ENCODE measurements around the gene OR10K1. TPM values are rescaled to one million over a fixed set of nuclear protein-coding genes. Genes with fewer than 3 reads are reported as not detected.
"Not testable (repeated sequence)": the region's sequence is repeated elsewhere in the genome, so short reads cannot be mapped to it uniquely, and the experiment has no call there.

The OR10K1 gene
- total RNA-seq, 1 donor from 2014 or later: not detected

DNA sequence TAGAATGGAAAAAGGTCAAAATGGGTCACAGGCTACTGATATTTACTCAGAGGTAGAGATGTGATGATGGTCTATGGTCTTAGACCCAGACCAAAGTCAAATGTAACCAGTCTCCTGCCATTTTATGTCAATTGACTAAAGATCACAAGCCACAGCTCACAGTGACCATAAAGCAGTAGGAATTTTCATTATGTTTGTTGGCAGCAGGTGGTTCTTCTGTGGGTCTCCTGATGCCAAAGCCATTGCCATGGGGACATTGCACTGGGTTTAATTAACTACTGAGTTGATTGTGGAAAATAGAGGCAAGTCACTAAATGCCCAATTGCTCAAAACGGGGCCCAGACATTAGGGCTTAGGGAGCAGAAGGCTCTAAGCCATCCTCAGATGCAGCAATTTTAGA lies 35.5 kb upstream of the OR10K1 start, which contains the start of gene OR10K2:
TSS of gene OR10K2 (minus strand) at position 101 of the 400 bp plus-strand sequence. CDS start 5,371 bp downstream, outside the sequence.
- DNase-seq (ENCODE audit: low spot score in 2 of 2): no peak
- H3K27ac ChIP-seq: no peak within 1 kb of the TSS
- H3K4me3 ChIP-seq: no peak within 1 kb of the TSS
- H3K27me3 ChIP-seq: peaks cover 4% of the 10 kb centered on the region
- H3K9me3 ChIP-seq: no peaks in the 10 kb centered on the region
- H3K36me3 ChIP-seq: no peaks in the 10 kb centered on the region
- intact Hi-C loops (cut with DNase I): no loop called here
- TF ChIP-seq, protein P1, sequence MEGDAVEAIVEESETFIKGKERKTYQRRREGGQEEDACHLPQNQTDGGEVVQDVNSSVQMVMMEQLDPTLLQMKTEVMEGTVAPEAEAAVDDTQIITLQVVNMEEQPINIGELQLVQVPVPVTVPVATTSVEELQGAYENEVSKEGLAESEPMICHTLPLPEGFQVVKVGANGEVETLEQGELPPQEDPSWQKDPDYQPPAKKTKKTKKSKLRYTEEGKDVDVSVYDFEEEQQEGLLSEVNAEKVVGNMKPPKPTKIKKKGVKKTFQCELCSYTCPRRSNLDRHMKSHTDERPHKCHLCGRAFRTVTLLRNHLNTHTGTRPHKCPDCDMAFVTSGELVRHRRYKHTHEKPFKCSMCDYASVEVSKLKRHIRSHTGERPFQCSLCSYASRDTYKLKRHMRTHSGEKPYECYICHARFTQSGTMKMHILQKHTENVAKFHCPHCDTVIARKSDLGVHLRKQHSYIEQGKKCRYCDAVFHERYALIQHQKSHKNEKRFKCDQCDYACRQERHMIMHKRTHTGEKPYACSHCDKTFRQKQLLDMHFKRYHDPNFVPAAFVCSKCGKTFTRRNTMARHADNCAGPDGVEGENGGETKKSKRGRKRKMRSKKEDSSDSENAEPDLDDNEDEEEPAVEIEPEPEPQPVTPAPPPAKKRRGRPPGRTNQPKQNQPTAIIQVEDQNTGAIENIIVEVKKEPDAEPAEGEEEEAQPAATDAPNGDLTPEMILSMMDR (IDR thresholded peaks at IDR 0.05): no peak
- no peaks in the 10 kb centered on the region for H3K4me1 ChIP-seq

DNA sequence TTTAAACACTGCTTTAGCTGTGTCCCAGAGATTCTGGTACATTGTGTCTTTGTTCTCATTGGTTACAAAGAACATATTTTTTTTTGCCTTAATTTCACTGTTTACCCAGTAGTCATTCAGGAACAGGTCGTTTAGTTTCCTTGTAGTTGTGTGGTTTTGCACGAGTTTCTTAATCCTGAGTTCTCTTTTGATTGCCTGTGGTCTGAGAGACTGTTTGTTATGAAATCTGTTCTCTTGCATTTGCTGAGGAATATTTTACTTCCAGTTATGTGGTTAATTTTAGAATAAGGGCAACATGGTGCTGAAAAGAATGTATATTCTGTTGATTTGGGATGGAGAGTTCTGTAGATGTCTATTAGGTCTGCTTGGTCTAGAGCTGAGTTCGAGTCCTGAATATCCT lies 31.5 kb upstream of the OR10K1 start:
- H3K4me1 ChIP-seq; H3K27me3 ChIP-seq; H3K4me3 ChIP-seq; intact Hi-C loops (cut with DNase I); H3K9me3 ChIP-seq; DNase-seq (ENCODE audit: low spot score in 2 of 2); H3K27ac ChIP-seq; H3K36me3 ChIP-seq: not testable (repeated sequence)

DNA sequence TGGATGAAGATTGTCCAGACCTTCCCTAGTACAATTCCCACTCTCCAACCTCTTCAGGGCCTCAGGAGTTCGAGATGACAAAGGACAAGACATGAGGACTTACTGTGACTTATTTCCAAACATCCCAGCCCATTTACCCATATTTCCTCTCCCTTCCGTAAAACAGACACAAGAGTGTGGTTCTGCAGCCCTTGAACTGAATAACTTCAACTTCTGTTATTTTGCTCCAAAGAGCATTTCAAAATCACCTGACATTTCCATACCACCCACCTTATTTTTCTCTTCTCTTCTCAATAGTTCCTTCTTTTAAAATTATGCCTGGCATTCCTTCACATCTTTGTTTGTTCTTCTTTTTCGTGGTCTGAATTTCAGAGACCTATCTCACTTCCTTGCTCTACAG lies 26.9 kb upstream of the OR10K1 start:
- Histone ChIP-seq H3K9me3 (no peaks in the 10 kb centered on the region), H3K36me3 (no peaks in the 10 kb centered on the region), H3K27me3 (no peaks in the 10 kb centered on the region), H3K4me1 (no peaks in the 10 kb centered on the region), H3K4me3 (no peak overlapping the region), H3K27ac (no peak overlapping the region)
- DNase-seq (ENCODE audit: low spot score in 2 of 2): no peak
- TF ChIP-seq, protein P1 (IDR thresholded peaks at IDR 0.05): no peak
- intact Hi-C loops (cut with DNase I): no loop called here

DNA sequence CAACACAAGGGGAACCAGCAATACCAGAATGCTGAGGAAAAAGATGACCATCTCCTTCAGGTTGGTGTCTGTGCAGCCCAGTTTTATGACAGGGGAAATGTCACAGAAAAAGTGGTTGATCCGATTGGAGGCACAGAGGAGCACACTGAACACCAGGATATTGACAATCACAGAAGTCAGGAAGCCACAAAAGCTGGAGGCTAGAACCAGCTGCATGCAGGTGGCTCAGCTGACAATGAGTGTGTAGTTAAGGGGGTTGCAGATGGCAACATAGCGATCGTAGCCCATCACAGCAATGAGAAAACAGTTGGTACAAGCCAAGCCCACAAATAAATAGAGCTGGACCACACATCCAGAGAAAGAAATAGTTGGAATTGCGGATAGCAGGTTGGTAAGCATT lies 16.3 kb upstream of the OR10K1 start:
- intact Hi-C loops (cut with DNase I): no loop called here
- no peak for DNase-seq (ENCODE audit: low spot score in 2 of 2)
- Histone ChIP-seq H3K36me3 (no peaks in the 10 kb centered on the region), H3K9me3 (peaks cover 0 to 2% of the 10 kb centered on the region in 2 donors), H3K4me1 (no peaks in the 10 kb centered on the region), H3K4me3 (no peak overlapping the region), H3K27me3 (no peaks in the 10 kb centered on the region), H3K27ac (no peak overlapping the region)
- TF ChIP-seq, protein P1 (IDR thresholded peaks at IDR 0.05): no peak

DNA sequence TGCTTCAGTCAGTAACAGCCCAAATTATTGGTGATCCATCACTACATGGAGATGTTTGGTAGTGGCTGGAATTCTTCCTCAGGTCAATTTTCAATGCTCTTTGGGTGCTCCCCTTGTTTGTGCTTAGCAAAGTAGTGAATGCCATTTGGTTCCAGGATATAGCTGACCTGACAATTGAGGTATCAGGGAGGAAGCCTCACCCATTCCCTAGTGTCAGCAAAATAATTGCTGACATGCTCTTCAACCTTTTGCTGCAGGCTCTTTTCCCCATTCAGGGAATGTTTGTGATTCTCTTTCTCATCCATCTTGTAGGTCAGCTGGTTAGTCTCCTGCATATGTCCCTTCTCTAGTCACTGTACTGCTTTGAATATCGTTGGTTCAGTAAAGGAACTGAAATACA lies 7.1 kb upstream of the OR10K1 start:
- no peaks in the 10 kb centered on the region for H3K36me3 ChIP-seq
- H3K4me3 ChIP-seq: no peak overlapping the region
- no peaks in the 10 kb centered on the region for H3K27me3 ChIP-seq
- intact Hi-C loops (cut with DNase I): no loop called here
- H3K4me1 ChIP-seq: no peaks in the 10 kb centered on the region
- no peak overlapping the region for H3K27ac ChIP-seq
- TF ChIP-seq, protein P1 (IDR thresholded peaks at IDR 0.05): no peak
- H3K9me3 ChIP-seq: no peaks in the 10 kb centered on the region
- DNase-seq (ENCODE audit: low spot score in 2 of 2): no peak

DNA sequence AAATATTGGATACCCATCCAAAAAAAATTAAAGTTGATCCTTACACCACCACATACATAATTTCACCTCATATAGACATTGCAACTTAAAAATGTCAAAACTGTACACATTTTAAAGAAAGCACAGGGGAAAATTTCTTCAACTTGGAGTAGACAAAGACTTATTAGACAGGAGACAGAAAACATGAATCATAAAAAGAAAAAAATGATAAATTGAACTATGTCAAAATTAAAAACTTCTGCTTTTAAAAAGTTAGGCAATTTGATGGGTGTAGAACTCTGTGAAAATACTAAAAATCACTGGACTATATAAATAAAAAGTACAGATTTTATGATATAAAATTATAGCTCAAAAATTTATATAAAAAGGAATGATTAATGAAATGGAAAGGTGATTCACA lies 4.4 kb upstream of the OR10K1 start:
- DNase-seq (ENCODE audit: low spot score in 2 of 2): no peak
- H3K27ac ChIP-seq: no peak overlapping the region
- H3K36me3 ChIP-seq: no peaks in the 10 kb centered on the region
- TF ChIP-seq, protein P1 (IDR thresholded peaks at IDR 0.05): no peak
- intact Hi-C loops (cut with DNase I): no loop called here
- H3K27me3 ChIP-seq: no peaks in the 10 kb centered on the region
- no peaks in the 10 kb centered on the region for H3K9me3 ChIP-seq
- no peaks in the 10 kb centered on the region for H3K4me1 ChIP-seq
- no peak overlapping the region for H3K4me3 ChIP-seq

All from ascending aorta (tissue), 2 donors.